ENCODE results near the gene SDK1.

DNA sequence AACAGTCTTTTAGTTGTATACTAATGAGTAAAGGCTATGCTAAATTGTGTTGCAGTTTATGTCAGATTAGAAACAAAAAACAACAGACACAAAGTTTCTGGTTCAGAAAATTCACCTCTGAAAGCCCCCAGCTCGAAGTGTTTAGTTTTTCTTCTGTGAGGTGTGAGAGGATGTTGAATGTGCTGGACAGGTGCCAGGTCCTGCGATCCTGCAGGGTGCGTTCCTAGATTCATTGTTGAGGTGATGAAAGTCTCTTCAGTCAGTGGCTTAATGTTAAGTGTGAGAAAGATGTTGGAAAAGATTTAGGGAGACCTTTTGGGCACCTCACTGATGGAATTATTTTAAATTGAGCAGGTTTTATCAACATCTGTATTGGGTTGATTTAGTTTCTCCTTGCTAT is 287.3 kb downstream of the SDK1 start:
- TF ChIP-seq, protein P1, sequence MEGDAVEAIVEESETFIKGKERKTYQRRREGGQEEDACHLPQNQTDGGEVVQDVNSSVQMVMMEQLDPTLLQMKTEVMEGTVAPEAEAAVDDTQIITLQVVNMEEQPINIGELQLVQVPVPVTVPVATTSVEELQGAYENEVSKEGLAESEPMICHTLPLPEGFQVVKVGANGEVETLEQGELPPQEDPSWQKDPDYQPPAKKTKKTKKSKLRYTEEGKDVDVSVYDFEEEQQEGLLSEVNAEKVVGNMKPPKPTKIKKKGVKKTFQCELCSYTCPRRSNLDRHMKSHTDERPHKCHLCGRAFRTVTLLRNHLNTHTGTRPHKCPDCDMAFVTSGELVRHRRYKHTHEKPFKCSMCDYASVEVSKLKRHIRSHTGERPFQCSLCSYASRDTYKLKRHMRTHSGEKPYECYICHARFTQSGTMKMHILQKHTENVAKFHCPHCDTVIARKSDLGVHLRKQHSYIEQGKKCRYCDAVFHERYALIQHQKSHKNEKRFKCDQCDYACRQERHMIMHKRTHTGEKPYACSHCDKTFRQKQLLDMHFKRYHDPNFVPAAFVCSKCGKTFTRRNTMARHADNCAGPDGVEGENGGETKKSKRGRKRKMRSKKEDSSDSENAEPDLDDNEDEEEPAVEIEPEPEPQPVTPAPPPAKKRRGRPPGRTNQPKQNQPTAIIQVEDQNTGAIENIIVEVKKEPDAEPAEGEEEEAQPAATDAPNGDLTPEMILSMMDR (IDR thresholded peaks at IDR 0.05), result no peak
- TF ChIP-seq POLR2A (IDR thresholded peaks at IDR 0.05), result no peak
